OCI-LY1 (cell line): ENCODE results near the gene ZSCAN12.

Experiments
- EZH2 ChIP-seq: fragments of 200-600 bp; sonication (generic), shearing (Covaris generic); IDR thresholded peaks from 2 replicates; pipeline ENCODE4 v1.8.0; 2017; ENCODE audit warnings: borderline replicate concordance, mixed run types, mild to moderate bottlenecking, antibody characterized with exemption, low read length, moderate library complexity, mixed read lengths
- TF ChIP-seq, protein P1 (sequence below): fragments of 200-600 bp; sonication (generic), shearing (Covaris generic); IDR thresholded peaks from 2 replicates; pipeline ENCODE4 v1.5.1; 2017; ENCODE audit warnings: mild to moderate bottlenecking, antibody characterized with exemption, low read length, moderate library complexity, mixed read lengths

DNA sequence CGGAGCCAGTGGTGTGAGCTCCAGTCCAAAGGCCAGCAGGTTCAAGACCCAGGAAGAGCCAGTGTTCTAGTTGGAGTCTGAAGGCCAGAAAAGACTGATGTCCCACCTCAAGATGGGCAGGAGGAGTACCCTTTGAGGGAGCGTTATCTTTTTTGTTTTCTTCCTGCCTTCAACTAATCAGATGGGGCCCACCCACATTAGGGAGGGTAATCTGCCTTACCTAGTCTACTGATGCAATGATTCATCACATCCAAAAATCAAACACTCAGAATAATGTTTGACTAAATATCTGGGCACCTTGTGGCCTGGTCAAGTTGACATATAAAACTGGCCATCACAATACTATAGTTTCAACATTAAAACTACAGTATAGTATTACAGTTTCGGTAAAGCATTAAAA lies 30.1 kb downstream of the ZSCAN12 start:
- TF ChIP-seq, protein P1, sequence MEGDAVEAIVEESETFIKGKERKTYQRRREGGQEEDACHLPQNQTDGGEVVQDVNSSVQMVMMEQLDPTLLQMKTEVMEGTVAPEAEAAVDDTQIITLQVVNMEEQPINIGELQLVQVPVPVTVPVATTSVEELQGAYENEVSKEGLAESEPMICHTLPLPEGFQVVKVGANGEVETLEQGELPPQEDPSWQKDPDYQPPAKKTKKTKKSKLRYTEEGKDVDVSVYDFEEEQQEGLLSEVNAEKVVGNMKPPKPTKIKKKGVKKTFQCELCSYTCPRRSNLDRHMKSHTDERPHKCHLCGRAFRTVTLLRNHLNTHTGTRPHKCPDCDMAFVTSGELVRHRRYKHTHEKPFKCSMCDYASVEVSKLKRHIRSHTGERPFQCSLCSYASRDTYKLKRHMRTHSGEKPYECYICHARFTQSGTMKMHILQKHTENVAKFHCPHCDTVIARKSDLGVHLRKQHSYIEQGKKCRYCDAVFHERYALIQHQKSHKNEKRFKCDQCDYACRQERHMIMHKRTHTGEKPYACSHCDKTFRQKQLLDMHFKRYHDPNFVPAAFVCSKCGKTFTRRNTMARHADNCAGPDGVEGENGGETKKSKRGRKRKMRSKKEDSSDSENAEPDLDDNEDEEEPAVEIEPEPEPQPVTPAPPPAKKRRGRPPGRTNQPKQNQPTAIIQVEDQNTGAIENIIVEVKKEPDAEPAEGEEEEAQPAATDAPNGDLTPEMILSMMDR, result no peak
- no peak for TF ChIP-seq EZH2
